ENCODE data around the gene GAS2L1.
A peak's percentile ranks its signal among the peaks of the same experiment; 100 is the strongest.
"Not testable (repeated sequence)": the region's sequence is repeated elsewhere in the genome, so short reads cannot be mapped to it uniquely, and the experiment has no call there.

Gene GAS2L1

GRCh38 chr22:29343313-29343805 is 36.9 kb downstream of the GAS2L1 start:
- DNase-seq, result no peak

DNA sequence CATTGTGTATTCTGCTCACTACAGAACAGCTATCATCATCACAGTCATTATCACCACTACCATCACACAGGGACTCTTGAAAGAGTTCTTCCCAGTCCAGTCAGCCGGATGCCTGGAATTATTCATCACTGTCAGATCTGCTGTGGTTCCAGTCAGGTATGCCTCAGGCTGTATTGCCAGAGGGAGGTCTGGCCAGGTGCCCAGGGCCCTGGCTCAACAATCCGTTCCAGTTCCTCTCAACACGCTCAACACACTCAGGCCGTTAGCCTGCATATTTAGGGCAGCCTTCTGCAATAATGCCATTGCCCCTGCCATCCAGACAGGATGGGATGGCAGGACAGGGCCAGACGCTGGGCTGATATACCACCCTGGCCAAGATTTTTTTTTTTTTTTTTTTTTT is 37.7 kb downstream of the GAS2L1 start:
- no peak for DNase-seq

DNA sequence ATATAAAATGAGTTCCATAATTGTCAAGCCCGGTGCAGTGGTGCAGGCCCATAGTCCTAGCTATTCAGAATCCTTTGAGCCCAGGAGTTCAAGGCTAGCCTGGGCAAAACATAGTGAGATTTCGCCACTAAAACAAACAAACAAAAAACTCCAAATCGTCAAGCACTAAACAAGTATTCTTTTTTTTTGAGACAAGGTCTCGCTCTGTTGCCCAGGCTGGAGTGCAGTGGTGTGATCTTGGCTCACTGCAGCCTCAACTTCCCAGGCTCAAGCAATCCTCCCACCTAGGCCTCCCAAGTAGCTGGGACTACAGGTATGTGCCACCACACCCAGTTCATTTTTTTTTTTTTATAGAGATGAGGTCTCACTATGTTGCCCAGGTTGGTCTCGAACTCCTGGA is 38.4 kb downstream of the GAS2L1 start:
- not testable (repeated sequence) for DNase-seq

DNA sequence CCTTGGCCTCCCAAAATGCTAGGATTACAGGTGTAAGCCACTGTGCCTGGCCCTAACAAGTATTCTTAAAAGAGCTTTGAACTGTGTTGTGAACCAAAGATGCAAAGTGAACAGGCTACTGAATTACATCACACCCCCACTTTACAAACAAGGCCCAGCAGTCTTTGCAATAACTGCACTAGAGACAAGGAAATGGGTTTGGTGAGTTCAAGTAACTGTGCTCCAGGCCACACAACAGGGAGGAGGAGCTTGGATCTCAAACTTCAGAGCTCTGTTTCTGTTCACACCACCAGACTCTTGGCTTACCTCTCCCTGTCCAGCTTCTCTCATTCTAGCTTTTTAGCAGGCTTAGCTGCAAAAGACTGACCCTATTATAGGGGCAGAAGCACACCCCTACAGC is 39.5 kb downstream of the GAS2L1 start:
- no peak for DNase-seq

DNA sequence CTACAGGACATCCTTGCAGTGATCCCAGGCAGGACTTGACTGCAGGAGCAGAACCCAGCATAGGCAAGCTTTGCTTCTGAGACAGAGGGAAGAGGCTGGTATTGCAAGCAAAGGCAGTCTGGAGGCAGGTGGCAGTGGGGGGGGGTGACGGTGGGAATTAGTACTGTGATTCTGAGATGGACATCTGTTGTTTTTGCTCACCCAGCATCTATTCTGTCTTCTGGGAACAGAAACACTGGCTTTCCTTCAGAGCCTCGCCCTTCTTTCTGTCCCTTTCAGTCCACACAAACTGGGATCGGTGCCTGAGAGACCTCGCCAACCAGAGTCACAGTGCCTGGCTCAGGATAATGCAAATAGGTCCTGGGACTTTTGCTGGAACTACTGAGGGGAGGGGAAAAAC is 40.2 kb downstream of the GAS2L1 start:
- DNase-seq, result peak in 1 of 2 experiments; percentile 2

DNA sequence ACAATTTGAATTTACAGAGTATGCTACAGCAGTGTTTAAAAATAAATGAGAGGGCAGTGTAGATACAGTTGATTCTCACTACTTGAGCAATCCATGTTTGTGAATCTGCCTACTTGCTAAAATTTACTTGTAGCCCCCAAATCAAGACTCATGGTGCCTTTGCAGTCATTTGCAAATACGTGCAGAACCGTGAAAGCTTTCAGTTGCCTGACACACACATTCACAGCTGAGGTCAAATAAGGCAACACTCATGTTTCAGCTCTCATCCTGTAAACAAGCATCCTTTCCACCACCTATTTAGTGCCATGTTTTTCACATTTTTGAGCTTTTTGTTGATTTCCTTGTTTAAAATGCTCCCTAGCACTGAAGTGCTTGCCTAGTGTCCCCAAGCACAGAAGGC is 41.6 kb downstream of the GAS2L1 start:
- DNase-seq, result no peak

DNA sequence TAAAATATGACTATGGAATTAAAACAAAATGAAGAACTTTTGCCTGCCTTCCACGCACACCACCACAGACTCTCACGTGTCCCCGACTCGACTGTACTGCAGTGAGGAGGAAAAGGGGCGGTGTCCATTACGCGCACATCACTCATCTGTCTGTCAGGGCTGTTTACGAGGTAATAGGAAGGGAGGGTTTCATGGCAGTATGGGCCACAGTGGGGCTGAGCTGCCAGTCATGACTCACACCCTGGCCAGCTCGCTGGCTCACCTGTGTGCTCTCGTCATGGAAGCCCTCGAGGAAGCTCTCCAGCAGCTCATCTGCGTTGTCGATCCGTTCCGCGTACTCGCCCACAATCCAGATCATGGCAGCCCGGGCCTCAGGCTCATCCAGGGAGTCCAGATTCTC is 42.5 kb downstream of the GAS2L1 start:
- no peak for DNase-seq

DNA sequence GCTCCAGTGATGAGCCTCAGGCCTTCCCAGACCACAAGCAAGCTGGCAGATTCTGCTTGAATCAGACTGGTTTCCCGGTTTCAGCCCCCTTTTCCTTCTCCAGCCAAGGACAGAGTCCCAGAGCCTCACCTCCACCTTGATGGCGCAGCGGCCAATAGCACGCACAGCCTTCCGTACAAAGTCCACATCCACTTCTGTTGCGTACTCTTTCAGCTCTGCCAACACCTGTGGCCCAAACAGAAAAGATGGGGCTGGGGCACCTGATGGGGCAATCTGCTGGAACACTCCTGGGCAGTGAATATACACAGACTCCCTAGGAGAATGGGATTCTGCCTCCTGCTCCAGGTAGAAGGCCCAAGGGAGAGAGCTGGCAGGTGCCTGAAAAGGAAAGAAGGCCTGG is 44.6 kb downstream of the GAS2L1 start:
- DNase-seq, result no peak

- DNase-seq, result no peak
Measured at GRCh38 chr22:29351891-29352290, 45.4 kb downstream of the GAS2L1 start.

- no peak for DNase-seq
Measured at GRCh38 chr22:29352778-29353177, 46.3 kb downstream of the GAS2L1 start.

GRCh38 chr22:29353286-29353685 is 46.8 kb downstream of the GAS2L1 start:
- no peak for DNase-seq

DNA sequence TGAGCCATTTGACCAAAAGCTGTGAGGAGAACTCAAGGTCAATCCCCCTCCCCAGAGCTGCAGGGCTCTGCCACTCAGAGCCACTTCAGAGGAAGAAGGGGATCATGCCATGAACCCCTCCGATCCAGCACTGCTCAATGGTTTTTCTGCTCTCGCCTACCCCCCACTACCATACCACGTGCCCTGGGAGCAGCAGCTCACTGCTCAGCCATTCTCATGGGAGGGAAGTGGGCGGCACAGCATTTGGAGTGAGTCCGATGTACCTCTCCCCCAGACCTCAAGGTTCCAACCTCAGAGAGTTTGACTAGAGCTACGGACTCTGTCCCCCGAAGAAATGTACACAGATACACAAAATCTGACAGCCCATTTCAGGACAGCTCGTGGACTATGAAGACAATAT is 47.4 kb downstream of the GAS2L1 start:
- DNase-seq, result no peak

- not testable (repeated sequence) for DNase-seq
Measured at GRCh38 chr22:29357193-29357890, 50.9 kb downstream of the GAS2L1 start.

GRCh38 chr22:29359469-29359868 is 53.0 kb downstream of the GAS2L1 start:
- peak in 1 of 2 experiments; percentile 46 for DNase-seq

Data from NCI-H526 (cell line).